ENCODE measurements around the gene MICAL3.

The MICAL3 gene

GRCh38 chr22:17829695-17830042, 194.7 kb downstream of the MICAL3 start:
- DNase-seq: no peak

- no peak for DNase-seq
Observed at GRCh38 chr22:17828502-17829080, 195.8 kb downstream of the MICAL3 start.

- DNase-seq: no peak
Observed at GRCh38 chr22:17827466-17827865, 196.9 kb downstream of the MICAL3 start.

- DNase-seq: no peak
Observed at GRCh38 chr22:17825876-17826550, 198.3 kb downstream of the MICAL3 start.

- DNase-seq: no peak
Observed at GRCh38 chr22:17824457-17824856, 199.9 kb downstream of the MICAL3 start.

GRCh38 chr22:17823964-17824363, 200.4 kb downstream of the MICAL3 start:
- no peak for DNase-seq

GRCh38 chr22:17823226-17823625, 201.1 kb downstream of the MICAL3 start:
- no peak for DNase-seq

GRCh38 chr22:17822087-17822486, 202.3 kb downstream of the MICAL3 start:
- DNase-seq: no peak

GRCh38 chr22:17820879-17821439, 203.4 kb downstream of the MICAL3 start:
- no peak for DNase-seq

- DNase-seq: no peak
Observed at GRCh38 chr22:17818649-17819048, 205.7 kb downstream of the MICAL3 start.

- no peak for DNase-seq
Observed at GRCh38 chr22:17818180-17818579, 206.2 kb downstream of the MICAL3 start.

GRCh38 chr22:17817511-17818065, 206.8 kb downstream of the MICAL3 start:
- no peak for DNase-seq

GRCh38 chr22:17817079-17817478, 207.3 kb downstream of the MICAL3 start:
- no peak for DNase-seq

GRCh38 chr22:17816649-17817048, 207.7 kb downstream of the MICAL3 start:
- DNase-seq: no peak

GRCh38 chr22:17815703-17816254, 208.6 kb downstream of the MICAL3 start:
- DNase-seq: no peak

GRCh38 chr22:17814830-17815229, 209.5 kb downstream of the MICAL3 start:
- DNase-seq: no peak

GRCh38 chr22:17814084-17814483, 210.3 kb downstream of the MICAL3 start:
- DNase-seq: no peak

- DNase-seq: no peak
Observed at GRCh38 chr22:17811119-17811518, 213.2 kb downstream of the MICAL3 start.

GRCh38 chr22:17810570-17811116, 213.7 kb downstream of the MICAL3 start:
- DNase-seq: no peak

GRCh38 chr22:17808693-17809403, 215.5 kb downstream of the MICAL3 start:
- no peak for DNase-seq

- no peak for DNase-seq
Observed at GRCh38 chr22:17807578-17808410, 216.6 kb downstream of the MICAL3 start.

- DNase-seq: no peak
Observed at GRCh38 chr22:17807086-17807485, 217.3 kb downstream of the MICAL3 start.

All from activated CD4-positive, alpha-beta T cell treated with anti-CD3 and anti-CD28 coated beads, Interleukin-2, amount 50 U/mL, for 16 hours (primary cell).